Stimulated activated CD4-positive, alpha-beta T cell treated with anti-CD3 and anti-CD28 coated beads, Interleukin-15, amount 100 ng/mL, for 48 hours (primary cell): ENCODE data around the gene NAB1.
"Not testable (repeated sequence)": the region's sequence is repeated elsewhere in the genome, so short reads cannot be mapped to it uniquely, and the experiment has no call there.

ENCODE experiments used
- DNase-seq, 2 donors: peaks; one replicate each; pipeline ENCODE4 v3.0.0-alpha.2; 2020; ENCODE audit warnings: low read depth in 2 of 2

Gene NAB1, protein sequence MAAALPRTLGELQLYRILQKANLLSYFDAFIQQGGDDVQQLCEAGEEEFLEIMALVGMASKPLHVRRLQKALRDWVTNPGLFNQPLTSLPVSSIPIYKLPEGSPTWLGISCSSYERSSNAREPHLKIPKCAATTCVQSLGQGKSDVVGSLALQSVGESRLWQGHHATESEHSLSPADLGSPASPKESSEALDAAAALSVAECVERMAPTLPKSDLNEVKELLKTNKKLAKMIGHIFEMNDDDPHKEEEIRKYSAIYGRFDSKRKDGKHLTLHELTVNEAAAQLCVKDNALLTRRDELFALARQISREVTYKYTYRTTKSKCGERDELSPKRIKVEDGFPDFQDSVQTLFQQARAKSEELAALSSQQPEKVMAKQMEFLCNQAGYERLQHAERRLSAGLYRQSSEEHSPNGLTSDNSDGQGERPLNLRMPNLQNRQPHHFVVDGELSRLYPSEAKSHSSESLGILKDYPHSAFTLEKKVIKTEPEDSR

DNA sequence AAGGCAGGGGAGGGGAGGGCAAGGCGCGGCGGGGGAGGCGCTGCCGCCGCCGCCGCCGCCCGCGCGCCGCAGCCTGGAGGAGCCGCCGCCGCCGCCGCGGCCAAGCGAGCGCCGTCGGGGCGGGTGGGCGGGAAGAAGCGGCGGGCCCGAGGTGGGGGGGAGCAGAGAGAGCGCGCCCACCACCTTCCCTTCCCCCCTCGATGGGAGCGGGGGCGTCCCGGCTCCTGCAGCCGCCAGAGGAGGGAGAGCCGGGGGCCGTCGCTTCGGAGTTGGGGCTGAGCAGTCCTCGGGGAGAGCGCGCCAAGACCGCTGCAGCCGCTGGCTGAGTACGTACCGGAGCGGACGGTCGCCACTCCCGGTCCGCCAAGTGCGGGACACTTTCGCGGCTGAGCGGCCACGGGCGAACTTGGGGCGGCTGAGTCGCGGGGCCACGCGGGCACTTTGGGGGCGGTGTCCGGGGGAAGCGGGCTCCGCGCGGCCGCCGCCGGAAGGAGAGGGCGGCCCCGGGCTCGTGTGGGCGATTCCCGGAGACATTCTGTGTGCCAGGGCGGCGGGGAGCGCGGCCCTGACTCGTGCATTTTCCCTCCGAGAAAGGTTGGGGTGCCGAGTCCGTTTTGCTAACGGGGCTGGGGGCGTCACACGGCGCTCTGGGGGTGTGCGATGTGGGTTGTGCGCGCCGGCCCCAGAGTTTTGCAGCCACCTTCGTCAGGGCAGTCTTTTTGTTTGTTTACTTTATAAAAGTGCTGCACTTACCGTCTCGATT is at the start of gene NAB1:
TSS of gene NAB1 (plus strand) at position 49 of the 763 bp plus-strand sequence. CDS start 10,094 bp downstream, outside the sequence.
- DNase-seq, result peak; percentile 40 to 54

DNA sequence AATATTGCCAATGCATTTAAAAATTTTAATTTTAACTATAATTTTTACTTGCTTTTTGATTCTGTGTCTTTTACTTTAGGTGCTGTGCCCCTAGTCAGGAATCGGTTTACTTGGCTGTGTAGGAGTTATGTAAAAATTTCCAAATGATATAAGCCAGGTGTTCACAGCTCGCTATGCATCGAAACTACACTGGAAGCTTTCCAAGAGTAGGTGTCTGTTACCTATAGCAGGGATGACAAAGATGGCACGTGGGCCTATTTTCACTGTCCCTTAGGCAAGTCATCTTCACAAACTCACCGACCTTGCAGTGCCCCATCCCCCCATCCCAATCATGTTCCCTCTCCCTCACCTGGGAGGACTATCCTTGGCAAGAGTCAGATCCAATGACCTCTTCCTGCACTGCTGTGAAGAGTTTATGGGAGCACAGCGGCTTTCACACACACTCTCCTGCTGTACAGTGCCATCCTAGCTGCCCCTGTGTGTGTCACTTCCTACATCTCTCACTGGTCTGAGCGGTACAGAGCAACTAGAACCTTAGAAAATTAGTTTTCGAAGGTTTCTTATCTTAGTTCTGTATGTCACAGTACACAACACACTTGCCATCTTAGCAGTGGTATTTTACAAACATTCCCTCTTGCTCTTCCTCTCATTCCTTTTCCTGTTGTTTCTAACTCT is 49.2 kb upstream of the NAB1 start:
- DNase-seq, result no peak

DNA sequence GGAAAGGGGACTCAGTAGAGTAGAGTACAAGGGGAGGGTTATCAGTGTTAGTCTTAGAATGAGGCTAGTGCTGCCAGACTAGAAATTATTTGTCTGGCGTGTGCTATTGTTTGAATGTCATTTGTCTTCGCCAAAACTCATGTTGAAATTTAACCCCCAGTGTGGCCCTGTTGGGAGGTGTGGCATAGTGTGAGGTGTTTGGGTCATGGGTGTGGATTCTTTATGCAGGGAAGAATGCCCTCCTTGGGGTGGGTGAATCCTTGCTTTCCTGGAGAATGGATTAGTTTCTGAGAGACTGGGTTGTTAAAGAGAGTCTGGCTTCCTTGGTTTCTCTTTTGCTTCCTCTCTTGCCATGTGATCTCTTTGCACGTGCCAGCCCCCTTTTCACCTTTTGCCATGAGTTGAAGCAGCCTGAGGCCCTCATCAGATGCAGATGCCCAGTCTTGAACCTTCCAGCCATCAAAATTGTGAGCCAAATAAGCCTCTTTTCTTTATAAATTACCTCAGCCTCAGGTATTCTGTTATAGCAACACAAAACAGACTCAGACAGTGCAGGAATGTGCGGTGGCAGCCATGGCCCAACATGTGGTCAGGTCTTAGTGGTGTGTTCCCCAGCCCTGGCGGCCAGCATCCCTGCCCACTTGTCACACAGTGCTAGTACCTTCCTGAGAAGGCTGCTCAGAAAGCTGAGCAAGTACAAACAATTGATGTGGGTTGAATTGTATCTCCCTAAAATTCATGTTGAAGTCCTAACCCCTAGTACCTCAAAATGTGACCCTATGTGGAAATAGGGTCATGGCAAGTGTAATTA is 48.4 kb upstream of the NAB1 start:
- DNase-seq, result no peak

DNA sequence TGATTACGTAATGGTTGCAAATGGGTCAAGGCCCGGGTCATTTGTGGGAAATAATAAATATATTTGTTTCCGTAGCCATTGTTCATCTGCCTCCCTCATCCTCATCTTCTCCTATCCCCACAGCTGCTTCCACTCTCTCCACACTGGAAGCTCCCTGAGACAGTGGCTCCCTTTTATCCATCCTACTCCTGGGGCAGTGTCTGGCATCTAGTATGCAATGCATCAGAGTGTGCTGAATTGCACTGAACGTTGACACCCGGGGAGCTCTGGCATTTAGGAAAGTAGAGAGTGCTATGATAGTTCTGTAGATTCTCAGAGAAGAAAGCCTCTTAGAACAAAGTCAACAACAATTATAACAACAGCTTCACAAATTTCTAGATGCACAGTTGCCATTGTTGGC is 45.5 kb upstream of the NAB1 start:
- no peak for DNase-seq

DNA sequence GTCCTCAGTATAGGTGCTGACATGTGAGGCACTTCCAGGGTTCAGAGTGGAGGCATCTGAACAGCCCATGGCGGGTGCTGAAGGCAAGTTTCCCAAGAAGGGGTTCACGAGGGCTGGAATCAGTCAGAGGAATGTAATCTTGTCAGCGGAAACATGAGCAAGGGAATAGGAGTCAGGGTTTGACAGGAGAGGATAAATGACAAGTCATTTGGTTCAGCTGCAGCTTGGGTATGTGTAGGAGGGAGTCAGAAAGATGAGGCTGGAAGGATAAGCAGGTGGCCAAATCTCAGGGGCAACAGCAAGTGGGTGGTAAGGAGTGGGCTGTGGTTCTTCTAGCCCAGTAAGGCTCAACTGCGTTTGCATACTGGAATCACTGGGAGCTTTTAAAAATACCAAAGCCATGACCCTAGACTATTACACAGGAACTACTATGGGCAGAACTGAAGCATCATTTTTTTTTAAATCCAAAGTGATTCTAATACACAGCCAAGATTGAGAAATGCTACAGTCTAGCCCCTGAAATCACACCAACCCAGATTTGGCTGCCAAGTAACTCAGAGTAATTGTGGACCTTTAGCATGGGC is 41.8 kb upstream of the NAB1 start:
- no peak for DNase-seq

DNA sequence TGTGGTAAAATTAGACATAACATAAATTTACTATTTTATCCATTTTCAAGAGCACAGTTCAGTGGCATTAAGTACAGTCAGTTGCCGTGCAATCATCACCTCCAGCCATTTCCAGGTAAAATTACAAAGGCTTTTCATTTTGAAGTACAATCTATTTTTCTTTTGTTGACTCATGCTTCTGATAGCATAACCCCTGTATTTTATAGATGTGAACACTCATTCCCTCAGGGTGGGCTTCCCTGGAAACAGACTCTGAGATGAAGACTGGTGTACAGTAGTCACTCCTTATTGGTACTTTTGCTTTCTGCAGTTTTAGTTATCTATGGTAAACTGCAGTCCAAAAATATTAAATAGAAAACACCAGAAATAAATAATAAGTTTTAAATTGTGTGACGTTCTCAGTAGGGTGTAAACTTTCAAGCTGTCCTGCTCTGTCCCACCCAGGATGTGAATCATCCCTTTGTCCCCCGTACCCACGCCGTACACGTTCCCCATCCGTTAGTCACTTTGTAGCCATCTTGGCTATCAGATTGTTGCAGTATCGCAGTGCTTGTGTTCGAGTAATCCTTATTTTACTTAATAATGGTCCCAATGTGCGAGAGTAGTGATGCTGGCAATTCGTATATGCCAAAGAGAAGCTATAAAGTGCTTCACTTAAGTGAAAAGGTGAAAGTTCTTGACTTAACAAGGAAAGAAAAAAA is 41.1 kb upstream of the NAB1 start:
- no peak for DNase-seq

DNA sequence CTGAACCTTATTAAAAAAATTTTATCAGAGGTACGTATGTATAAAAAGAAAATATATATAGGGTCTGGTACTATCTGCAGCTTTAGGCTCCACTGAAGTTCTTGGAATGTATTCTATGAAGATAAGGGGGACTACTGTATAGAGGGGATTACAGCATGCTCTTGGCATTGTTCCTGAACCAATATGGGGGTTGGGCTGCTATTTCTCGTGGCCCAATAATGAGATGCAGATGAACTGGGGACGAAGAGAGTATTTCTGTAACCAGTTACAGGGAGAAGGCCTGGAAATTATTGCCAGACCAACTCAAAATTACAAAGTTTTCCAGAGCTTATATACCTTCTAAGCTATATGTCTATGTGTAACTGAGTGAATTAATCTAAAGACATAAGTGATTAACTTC is 40.0 kb upstream of the NAB1 start:
- not testable (repeated sequence) for DNase-seq

DNA sequence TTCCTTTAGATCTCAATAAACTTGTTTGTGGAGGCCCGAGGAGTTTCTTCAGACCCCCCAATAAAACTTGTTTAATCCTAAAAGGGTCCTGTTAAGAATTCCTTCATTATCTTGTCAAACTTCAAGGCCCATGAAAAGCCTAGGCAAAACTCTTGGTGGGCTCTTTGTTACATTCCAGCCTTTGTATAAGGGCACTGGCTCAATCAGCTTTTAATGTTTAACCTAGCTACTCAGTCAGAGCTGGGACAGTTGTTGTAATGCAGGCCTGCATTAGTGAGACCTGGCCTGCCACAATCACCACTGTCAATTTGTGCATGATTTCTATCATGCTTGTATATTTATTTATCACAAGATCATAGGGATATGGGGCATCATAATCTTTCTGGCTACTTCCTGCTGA is 39.5 kb upstream of the NAB1 start:
- DNase-seq, result not testable (repeated sequence)

DNA sequence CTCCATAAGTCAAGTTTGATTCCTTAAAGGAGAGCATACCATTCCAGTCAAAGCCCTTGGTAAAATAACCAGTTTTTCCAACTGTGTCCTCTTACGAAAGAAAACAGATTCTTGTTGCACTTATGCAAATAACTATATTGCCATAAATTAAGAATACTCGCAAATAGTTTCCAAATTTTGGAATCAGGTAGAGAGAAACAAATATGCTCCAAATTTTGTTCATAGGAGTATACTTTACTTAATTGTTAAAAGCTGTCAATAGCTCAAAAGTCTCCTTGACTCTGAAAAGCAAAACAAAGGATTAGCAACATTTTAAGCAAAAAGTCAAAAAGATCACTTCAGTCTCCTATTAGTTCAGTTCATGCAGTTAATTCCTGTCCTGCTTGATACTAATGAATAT is 38.4 kb upstream of the NAB1 start:
- not testable (repeated sequence) for DNase-seq

DNA sequence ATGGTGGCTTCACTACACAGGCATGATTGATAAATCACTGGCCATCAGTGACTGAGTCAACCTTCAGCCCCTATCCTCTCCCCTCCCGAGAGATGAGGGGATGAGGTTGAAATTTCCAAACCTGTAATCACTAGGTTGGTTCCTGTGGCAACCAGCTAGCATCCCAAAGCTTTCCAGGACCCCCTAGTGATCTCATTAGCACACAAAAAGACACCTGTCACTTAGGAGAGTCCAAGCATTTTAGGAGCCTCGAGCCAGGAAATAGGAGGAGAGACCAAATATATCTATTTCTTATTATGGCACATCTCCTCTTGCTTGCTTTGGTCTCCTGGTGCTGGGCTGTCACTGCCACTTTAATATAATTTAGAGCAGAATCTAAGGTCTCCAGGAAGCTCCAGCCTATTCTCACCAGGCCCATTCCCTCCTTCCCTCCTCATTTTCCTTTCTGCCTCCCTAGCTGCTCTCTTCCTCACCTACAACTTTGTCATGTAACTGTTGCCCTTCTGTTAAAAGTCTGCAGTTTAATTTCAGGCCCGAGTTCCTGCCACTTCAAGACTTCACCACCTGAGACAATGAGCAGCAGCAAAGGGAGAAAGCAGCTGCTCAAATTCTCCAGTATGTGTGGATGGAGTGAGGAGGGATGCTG is 33.2 kb upstream of the NAB1 start:
- DNase-seq, result no peak

DNA sequence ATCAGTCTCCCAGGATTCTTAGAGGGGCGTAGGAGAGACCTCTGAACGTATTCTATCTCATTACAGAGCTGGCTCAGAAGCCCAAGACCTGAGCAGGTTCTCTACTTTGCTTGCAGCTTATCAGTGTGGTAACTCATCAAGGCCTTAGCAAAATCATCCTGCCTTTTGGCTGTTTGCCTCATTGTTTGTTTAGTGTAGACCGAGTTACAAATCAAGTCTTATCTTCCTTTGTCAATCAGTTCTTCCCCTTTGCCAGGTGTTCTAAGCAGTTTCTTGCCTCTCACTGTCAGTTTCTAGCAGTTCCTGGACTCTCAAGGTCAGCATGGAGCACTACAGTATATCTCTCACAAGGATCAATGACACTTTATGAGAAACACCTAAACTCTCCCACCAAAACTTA is 30.9 kb upstream of the NAB1 start:
- no peak for DNase-seq

DNA sequence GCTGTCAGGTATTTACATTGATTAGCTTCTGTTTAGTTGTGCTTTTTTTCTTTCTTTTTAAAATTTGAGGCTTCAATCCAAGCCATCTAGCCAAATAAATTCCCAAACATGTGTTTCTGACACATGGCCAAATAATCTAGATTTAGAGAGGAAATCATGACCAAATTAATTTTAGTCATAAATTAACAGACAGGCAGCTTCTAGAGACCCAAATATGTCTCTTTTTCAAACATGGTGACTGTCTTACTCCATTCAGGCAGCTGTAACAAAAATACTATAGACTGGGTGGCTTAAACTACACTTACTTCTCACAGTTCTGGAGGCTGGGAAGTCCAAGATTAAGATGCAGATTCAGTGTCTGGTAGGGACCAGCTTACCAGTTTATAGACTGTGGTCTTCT is 23.2 kb upstream of the NAB1 start:
- DNase-seq, result no peak

DNA sequence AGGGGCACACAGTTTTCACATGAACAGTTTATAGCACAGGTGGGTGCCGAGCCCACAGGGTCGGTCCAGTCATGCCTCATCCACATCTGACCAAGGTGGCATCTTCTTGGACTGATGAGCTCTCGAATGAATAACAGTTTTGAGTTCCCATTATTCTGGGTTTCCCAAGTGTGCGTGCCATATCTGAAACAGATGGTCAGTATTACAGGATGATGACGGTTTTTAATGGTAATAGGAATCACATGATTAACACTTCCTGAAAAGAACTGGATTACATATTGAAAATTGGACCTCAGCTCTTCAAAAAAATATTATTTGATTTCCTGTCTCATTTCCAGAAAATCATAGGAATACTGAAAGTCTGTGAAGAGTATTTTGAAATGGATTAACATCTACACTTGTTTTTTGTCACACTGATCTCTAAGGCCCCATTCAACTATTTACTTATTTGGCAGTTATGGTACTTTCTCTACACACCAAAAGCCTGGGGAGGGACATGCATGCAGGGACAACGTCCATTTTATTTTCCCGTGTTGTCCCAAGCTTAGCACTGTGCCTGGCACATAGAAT is 22.2 kb upstream of the NAB1 start:
- no peak for DNase-seq

DNA sequence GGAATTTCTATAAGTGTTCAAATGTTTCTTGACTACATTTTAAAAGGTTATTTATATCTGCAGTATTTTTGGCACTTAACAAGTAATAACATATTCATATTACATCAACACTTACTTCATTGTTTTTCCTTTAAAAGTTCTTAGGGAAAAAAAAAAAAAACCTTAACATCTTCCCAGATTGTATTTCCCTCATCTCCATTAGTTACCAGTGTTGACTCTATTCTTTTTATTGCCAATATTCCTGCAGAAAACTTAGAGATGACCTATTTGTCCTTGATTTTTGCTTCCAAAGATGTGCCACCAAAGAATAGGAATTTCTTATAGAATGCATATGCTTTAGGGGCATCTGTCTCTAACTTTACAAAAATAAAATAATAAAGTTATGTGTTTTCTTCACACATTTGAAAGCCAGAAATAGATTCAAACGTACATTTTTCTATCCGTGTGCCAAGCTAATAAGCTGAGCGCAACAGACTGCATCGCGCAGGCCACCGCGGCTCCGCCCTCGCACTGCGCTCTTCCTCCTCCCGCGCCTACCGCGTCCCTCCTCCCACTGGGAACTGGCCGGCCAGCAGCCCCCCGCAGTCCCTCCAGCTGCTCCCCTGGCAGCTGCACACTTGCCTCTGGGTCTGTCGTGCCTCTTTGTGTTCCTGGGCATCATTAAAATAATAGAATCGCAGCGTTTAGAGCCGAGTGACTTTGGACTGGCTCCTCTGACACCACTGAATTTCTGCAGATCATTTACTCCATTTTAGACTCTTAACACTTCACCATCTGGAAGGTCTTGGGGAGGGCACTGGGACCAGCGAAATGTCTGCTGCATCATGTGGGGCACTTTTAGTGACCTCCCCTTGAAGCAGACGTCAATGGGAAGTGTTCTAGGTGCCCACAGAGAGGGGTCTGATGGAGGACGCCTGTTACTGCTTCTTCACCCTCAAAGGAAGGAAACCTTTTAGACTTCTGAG is 21.2 kb upstream of the NAB1 start:
- no peak for DNase-seq

DNA sequence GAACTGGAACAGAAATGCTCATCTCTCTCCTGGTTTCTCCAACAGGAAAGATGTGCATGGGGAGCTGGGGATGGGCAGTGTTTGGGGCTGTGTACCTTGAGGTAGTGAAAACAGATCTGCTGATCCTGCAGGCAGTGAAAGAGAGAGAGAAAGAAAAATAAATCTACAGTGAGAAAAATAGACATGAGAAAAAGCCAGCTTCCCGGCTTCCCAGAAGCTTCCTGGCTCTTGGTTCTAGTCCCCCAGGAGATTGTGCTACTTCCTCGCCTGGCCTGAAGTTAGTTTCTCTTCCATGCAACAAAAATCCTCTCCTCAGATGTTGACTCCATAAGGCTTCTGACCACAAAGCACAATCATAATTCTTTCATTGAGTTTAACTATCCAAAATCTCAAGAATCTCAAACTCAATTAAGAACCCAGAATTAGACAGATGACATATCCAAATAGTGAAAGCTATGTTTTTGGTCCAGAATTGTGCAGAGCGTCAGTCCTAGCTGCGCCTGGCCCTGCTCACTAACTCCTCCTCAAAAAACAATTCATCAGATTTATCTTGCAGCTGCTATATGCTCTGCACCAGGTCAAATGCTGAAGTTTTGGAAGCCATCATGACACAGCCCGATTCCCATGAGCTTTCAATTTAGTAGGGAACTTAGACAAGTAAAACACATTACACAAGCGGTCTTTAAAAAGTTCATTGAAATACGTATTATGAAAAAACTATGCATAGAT is 20.1 kb upstream of the NAB1 start:
- DNase-seq, result no peak

DNA sequence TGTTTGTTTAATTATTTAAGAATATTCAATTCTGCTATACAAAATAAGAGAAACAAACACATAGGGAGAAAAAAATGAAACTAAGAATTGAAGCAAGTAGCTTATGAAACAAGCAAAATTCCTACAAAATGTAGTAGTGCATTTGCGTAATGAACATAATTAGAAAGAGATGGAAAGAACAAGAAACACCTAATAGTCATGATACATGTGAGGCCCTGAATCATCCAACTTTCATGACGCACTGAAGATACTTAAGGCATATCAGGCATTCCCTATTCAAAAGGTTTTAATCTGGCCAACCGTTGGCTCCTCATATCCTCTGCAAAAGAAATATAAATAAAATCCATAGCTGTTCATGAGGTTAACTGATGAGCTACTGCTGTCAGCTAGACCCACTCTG is 14.5 kb upstream of the NAB1 start:
- DNase-seq, result no peak

DNA sequence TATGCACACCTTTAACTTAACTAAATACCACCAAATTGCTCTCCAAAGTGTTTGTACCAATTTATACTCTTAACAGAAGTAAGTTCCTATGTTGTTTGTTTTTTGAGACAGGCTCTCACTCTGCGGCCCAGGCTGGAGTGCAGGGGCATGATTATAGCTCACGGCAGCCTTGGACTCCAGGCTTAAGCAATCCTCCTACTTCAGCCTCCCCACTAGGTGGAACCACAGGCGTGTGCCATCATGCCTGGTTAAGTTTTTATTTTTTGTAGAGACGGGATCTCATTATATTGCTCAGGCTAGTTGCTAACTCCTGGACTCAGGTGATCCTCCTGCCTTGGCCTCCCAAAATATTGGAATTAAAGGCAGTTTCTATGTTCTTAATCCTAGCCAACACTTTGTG is 13.1 kb upstream of the NAB1 start:
- no peak for DNase-seq

DNA sequence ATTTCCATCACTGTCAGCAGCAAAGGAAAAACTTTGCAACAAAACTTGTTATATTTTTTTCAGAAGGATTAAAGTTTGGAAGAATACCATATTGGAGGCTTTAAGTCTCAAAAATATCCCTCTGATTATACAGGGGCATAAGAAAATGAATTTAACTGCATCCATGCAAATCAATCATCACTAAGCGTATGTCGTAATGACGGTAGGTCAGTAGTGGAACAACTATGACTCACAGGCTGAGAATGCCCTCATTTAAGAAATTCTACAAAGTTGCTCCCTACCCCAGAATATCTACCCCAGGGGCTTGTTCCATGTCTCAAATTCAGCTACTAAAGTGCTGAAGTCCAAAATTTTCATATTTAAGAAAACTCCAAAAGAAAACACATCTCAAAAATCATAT is 12.5 kb upstream of the NAB1 start:
- no peak for DNase-seq
